HG03103 (cell line): ENCODE results near the gene PKD2L1.
A peak's percentile ranks its signal among the peaks of the same experiment; 100 is the strongest.
"Not testable (repeated sequence)": the region's sequence is repeated elsewhere in the genome, so short reads cannot be mapped to it uniquely, and the experiment has no call there.

Source experiments
- ATAC-seq: cut with Tn5 transposase; IDR thresholded peaks from one replicate; pipeline ENCODE4 v1.9.1; 2021; ENCODE audit warnings: low read depth; ENCODE audit not compliant: unreplicated experiment

The PKD2L1 gene

GRCh38 chr10:100334762-100335161, 4.7 kb upstream of the PKD2L1 start:
- no peak for ATAC-seq

GRCh38 chr10:100333661-100334440, 3.8 kb upstream of the PKD2L1 start:
- no peak for ATAC-seq

- ATAC-seq = no peak
These were observed 3.1 kb upstream of the PKD2L1 start for GRCh38 chr10:100333106-100333505.

GRCh38 chr10:100328198-100328597, 1.8 kb downstream of the PKD2L1 start:
- no peak for ATAC-seq

GRCh38 chr10:100327718-100328009, 2.4 kb downstream of the PKD2L1 start:
- ATAC-seq = no peak

- peak; percentile 99 for ATAC-seq
These were observed 2.9 kb downstream of the PKD2L1 start for GRCh38 chr10:100327007-100327717.

- no peak for ATAC-seq
These were observed 4.9 kb downstream of the PKD2L1 start for GRCh38 chr10:100325158-100325557.

- ATAC-seq = no peak
These were observed 10.2 kb downstream of the PKD2L1 start for GRCh38 chr10:100319707-100320402.

GRCh38 chr10:100318207-100318606, 11.8 kb downstream of the PKD2L1 start:
- ATAC-seq = no peak

- ATAC-seq = no peak
These were observed 14.4 kb downstream of the PKD2L1 start for GRCh38 chr10:100315615-100316014.

GRCh38 chr10:100311298-100311697, 18.7 kb downstream of the PKD2L1 start:
- ATAC-seq = no peak

- ATAC-seq = no peak
These were observed 22.3 kb downstream of the PKD2L1 start for GRCh38 chr10:100307684-100308083.

GRCh38 chr10:100306861-100307260, 23.2 kb downstream of the PKD2L1 start:
- ATAC-seq = no peak

- no peak for ATAC-seq
These were observed 25.6 kb downstream of the PKD2L1 start for GRCh38 chr10:100304414-100304813.

GRCh38 chr10:100303724-100304319, 26.2 kb downstream of the PKD2L1 start:
- no peak for ATAC-seq

GRCh38 chr10:100301123-100301522, 28.9 kb downstream of the PKD2L1 start:
- ATAC-seq = not testable (repeated sequence)

GRCh38 chr10:100297242-100297641, 32.8 kb downstream of the PKD2L1 start:
- no peak for ATAC-seq

GRCh38 chr10:100293066-100293465, 37.0 kb downstream of the PKD2L1 start:
- no peak for ATAC-seq

- not testable (repeated sequence) for ATAC-seq
These were observed 37.7 kb downstream of the PKD2L1 start for GRCh38 chr10:100292300-100292699.

GRCh38 chr10:100291356-100291755, 38.7 kb downstream of the PKD2L1 start:
- no peak for ATAC-seq

- no peak for ATAC-seq
These were observed 40.4 kb downstream of the PKD2L1 start for GRCh38 chr10:100289641-100290040.
